Stimulated activated CD4-positive, alpha-beta T cell treated with anti-CD3 and anti-CD28 coated beads, Interleukin-4, amount 100 ng/mL, for 1 hour (primary cell): Measurements from ENCODE around the gene GTF2E1.

Source experiments
- DNase-seq: peaks from one replicate; pipeline ENCODE4 v3.0.0-alpha.2; 2020

GTF2E1 gene

DNA sequence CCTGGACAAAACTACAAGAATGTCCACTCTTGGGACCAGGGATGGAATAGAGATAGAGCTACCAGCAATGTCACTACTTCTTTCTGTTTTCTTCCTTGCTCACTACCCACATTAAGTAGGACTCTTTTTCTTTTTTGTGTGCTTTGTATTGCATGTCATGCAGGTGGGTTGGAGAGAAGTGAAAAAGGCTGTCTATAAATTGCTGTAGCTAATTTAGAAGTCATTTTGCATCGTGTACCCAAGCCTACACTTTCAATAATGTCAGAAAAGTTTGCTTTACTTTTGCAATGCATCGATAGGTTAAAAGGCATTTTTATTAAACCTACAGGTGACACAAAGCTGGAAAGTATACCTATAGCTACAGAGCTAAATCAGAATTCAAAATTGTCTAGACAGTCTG, 58.9 kb downstream of the GTF2E1 start:
- no peak for DNase-seq

DNA sequence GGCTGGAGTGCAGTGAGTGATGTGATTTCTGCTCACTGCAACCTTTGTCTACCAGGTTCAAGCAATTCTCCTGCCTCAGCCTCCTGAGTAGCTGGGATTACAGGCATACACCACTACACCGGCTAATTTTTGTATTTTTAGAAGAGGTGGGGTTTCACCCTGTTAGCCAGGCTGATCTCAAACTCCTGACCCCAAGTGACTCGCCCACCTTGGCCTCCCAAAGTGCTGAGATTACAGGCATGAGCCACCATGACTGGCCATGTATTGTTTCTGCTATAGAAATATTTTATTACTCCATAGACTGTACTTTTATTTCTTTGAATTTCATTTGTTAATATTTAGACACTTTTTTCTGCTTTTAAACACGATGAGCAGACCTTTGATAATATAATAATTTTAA, 60.4 kb downstream of the GTF2E1 start:
- DNase-seq, result no peak

GRCh38 chr3:120816728-120817127, 74.2 kb downstream of the GTF2E1 start:
- no peak for DNase-seq

- DNase-seq, result no peak
Measured at GRCh38 chr3:120820748-120821147, 78.2 kb downstream of the GTF2E1 start.

GRCh38 chr3:120821426-120821825, 78.9 kb downstream of the GTF2E1 start:
- no peak for DNase-seq

DNA sequence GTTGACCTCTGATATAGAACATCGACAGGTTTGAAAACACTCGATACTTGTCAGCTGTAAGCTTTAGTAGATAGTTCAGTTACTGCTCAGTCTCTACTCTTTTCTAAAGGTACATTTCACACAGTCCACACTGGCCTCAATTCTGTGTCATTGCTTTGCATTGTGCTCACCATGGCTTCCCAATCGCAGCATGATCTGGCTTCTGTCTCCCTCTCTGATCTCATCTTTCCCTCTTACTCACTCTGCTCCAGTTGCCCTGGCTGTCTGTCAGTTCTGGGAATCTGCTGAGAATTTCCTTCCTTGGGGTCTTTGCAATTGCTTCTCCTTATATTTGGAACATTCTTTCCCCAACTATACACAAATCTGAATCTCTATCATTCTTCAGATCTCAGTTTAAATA, 80.6 kb downstream of the GTF2E1 start:
- DNase-seq, result no peak

- DNase-seq, result no peak
Measured at GRCh38 chr3:120824613-120825012, 82.1 kb downstream of the GTF2E1 start.

GRCh38 chr3:120828796-120829195, 86.3 kb downstream of the GTF2E1 start:
- DNase-seq, result no peak

GRCh38 chr3:120831066-120831465, 88.5 kb downstream of the GTF2E1 start:
- no peak for DNase-seq
